HepG2 (cell line): ENCODE results near the gene PIEZO1. TPM values are rescaled to one million over a fixed set of nuclear protein-coding genes. Genes with fewer than 3 reads are reported as not detected.
A peak's percentile ranks its signal among the peaks of the same experiment; 100 is the strongest.

Experiments used
- ATAC-seq: fragments of 200-7000 bp; cut with Tn5 transposase; 3 replicates; pipeline ENCODE4 v1.9.1; 2020; ENCODE audit warnings: mild to moderate bottlenecking, moderate library complexity
- BruUV-seq: library from RNA; stranded (reverse); fragments of 400-500 nt; replicated peaks from 2 replicates; lab custom pipeline; 2021; lab: Mats Ljungman, UMichigan
- CTCF ChIA-PET: fragments of 300-600 bp; formaldehyde crosslinking; extraction: SDS; loops from one replicate; lab custom pipeline; 2021; ENCODE audit warnings: low total read pairs, inconsistent platforms, low intra/inter-chr PET ratio; lab: Yijun Ruan, JAX
- POLR2A ChIA-PET: fragments of 350-600 bp; sonication (Branson Sonifier 250); formaldehyde crosslinking; loops from one replicate; lab custom pipeline; 2020; ENCODE audit warnings: antibody characterized with exemption, inconsistent platforms; lab: Yijun Ruan, JAX
- DNase-seq: peaks from one replicate; pipeline ENCODE4 v3.0.0-alpha.2; 2015; ENCODE audit warnings: low spot score
- FAIRE-seq: peaks from 3 replicates; lab custom pipeline; 2011; peaks lifted over from hg19 to GRCh38; lab: Jason Lieb, UNC
- H2AFZ ChIP-seq: one replicate; pipeline ENCODE4 v1.6.1; 2011; ENCODE audit warnings: low read length, inconsistent platforms
- H3K27ac ChIP-seq: fragments of 300-600 bp; 3 replicates; pipeline ENCODE4 v1.8.0; 2011; ENCODE audit warnings: mixed run types, mild to moderate bottlenecking, mixed read lengths, low read length, inconsistent platforms; ENCODE audit not compliant: insufficient read depth; ENCODE audit errors: extremely low read length
- H3K27me3 ChIP-seq, 2 experiments: fragments of 200-600 bp in 1 of 2; 2 replicates in 1 of 2; 3 replicates in 1 of 2; pipeline versions ENCODE4 v1.6.0 to v1.8.0; 2011; ENCODE audit warnings: low read length in 2 of 2, mild to moderate bottlenecking in 2 of 2, moderate library complexity in 2 of 2, inconsistent platforms in 1 of 2; ENCODE audit not compliant: insufficient read depth in 2 of 2, control insufficient read depth in 1 of 2
- H3K36me3 ChIP-seq, 2 experiments: fragments of 200-600 bp in 1 of 2; replicated peaks in 1 of 2; 2 replicates in 1 of 2; 3 replicates in 1 of 2; pipeline versions ENCODE4 v1.5.1 to v1.8.0; 2011; ENCODE audit warnings: low read length in 2 of 2, inconsistent platforms in 1 of 2; ENCODE audit not compliant: insufficient read depth in 2 of 2, control insufficient read depth in 1 of 2
- H3K4me1 ChIP-seq: 2 replicates; pipeline ENCODE4 v1.5.1; 2012; ENCODE audit warnings: low read length, inconsistent platforms; ENCODE audit not compliant: insufficient read depth
- H3K4me2 ChIP-seq: 2 replicates; pipeline ENCODE4 v1.6.0; 2011; ENCODE audit warnings: low read depth, low read length, inconsistent platforms
- H3K4me3 ChIP-seq, 3 experiments: fragments of 200-600 bp in 1 of 3; sonication (generic), shearing (Covaris generic) in 1 of 3; replicated peaks in 1 of 3; 2 replicates each; pipeline ENCODE4 v1.5.1; 2011 to 2016; ENCODE audit warnings: low read length in 3 of 3, inconsistent platforms in 2 of 3, low read depth in 2 of 3, mild to moderate bottlenecking in 2 of 3, control low read depth in 1 of 3, mixed read lengths in 1 of 3; ENCODE audit not compliant: insufficient read depth in 1 of 3
- H3K79me2 ChIP-seq: one replicate; pipeline ENCODE4 v1.6.1; 2011; ENCODE audit warnings: low read length, inconsistent platforms; ENCODE audit not compliant: insufficient read depth
- H3K9ac ChIP-seq: 2 replicates; pipeline ENCODE4 v1.6.0; 2011; ENCODE audit warnings: mild to moderate bottlenecking, low read depth, low read length, inconsistent platforms; ENCODE audit not compliant: insufficient read depth
- H3K9me3 ChIP-seq: 2 replicates; pipeline ENCODE4 v1.5.1; 2012; ENCODE audit warnings: mild to moderate bottlenecking, low read length
- H4K20me1 ChIP-seq: 2 replicates; pipeline ENCODE4 v1.6.0; 2011; ENCODE audit warnings: inconsistent platforms, mild to moderate bottlenecking, low read length, moderate library complexity; ENCODE audit not compliant: insufficient read depth
- AGO2 ChIP-seq: fragments of 200-400 bp; formaldehyde crosslinking; optimal IDR thresholded peaks from 2 replicates; pipeline ENCODE3; 2017; ENCODE audit warnings: mild to moderate bottlenecking, low read depth, low read length, moderate library complexity
- NCOA1 ChIP-seq: sonication (generic); formaldehyde crosslinking; IDR thresholded peaks from 2 replicates; pipeline ENCODE4 v1.9.0; 2021; ENCODE audit warnings: missing genetic modification reagents
- ZNF136 ChIP-seq: sonication (generic); formaldehyde crosslinking; IDR thresholded peaks from 2 replicates; pipeline ENCODE4 v1.8.1; 2022; ENCODE audit warnings: low read depth, mild to moderate bottlenecking, moderate library complexity, missing genetic modification reagents
- WGBS: methylation state at CpG from one replicate; pipeline ENCODE4 v1.1.6; 2017; ENCODE audit warnings: low lambda C conversion rate; 5-methylcytosine and 5-hydroxymethylcytosine counted together
- in situ Hi-C: cut with HindIII; loops from 2 replicates; pipeline ENCODE4 v1.10.0; 2017; ENCODE audit warnings: low pct_unique_long_range_greater_than_20kb; ENCODE audit not compliant: extremely low pct_ligation_motif_present
- intact Hi-C: fragments of 100-400 bp; cut with micrococcal nuclease; formaldehyde crosslinking; loops from one replicate; pipeline ENCODE4 v1.10.0; 2022; ENCODE audit not compliant: unreplicated experiment
- polyA plus RNA-seq, 8 experiments: library from polyadenylated mRNA; depleted of rRNA in 3 of 8; stranded (reverse) in 7 of 8; unstranded in 1 of 8; fragments of >200 nt; fragmentation: Illumina TruSeq in 4 of 8; extraction: Trizol in 4 of 8; gene quantifications; 2 replicates each; pipeline versions ENCODE4 v1.2.1 to v1.2.3, GENCODE V29; 2011 to 2016; ENCODE audit warnings: low read depth in 4 of 8, missing spikeins in 1 of 8, mixed read lengths in 1 of 8; ENCODE audit not compliant: insufficient read depth in 1 of 8
- total RNA-seq, 5 experiments: library from RNA; depleted of rRNA; stranded (reverse); fragments of >200 nt; fragmentation: Illumina TruSeq; extraction: Trizol; gene quantifications; 2 replicates each; pipeline ENCODE4 v1.2.3, GENCODE V29; 2016; ENCODE audit warnings: low read depth in 1 of 5
- TF ChIP-seq, protein P1 (sequence below): sonication (generic); formaldehyde crosslinking; IDR thresholded peaks from 2 replicates; pipeline ENCODE4 v1.4.0; 2020; ENCODE audit warnings: mild to moderate bottlenecking, missing genetic modification reagents
- TF ChIP-seq, protein P2 (sequence below): sonication (generic); formaldehyde crosslinking; IDR thresholded peaks from 2 replicates; pipeline ENCODE4 v1.5.1; 2020; ENCODE audit warnings: mild to moderate bottlenecking, missing genetic modification reagents, moderate library complexity

Gene PIEZO1
- total and polyA plus RNA-seq, 2 of the 13 experiments (the other 11 are each of a cell fraction or from before 2014, with no cell fraction given), result 67.9 to 85.0 TPM

DNA sequence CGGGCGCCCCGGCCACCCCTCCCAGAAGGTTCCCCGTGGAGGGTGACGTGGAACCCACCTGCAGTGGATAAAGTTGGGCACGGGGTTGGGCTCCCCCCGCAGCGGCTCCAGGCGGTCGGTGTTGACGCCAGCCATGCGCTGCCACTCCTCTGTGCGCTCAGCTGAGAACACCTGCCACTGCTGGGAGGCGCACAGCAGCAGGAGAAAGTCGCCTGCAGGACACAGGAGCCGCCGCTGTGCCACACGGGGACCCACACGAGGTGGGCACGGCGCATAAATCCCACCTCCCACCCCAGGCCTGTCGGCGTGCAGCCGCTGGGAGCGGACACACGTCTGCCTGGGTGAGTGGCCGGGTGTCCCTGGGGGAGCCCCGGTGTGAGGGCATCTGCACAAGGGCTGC is 58.0 kb downstream of the PIEZO1 start:
- in situ Hi-C loops (no loop called here), intact Hi-C loops (no loop called here)
- H3K79me2 ChIP-seq, result no peaks in the 10 kb centered on the region
- no peak for TF ChIP-seq ZNF136
- peak; percentile 59 for TF ChIP-seq AGO2
- TF ChIP-seq, protein P1, sequence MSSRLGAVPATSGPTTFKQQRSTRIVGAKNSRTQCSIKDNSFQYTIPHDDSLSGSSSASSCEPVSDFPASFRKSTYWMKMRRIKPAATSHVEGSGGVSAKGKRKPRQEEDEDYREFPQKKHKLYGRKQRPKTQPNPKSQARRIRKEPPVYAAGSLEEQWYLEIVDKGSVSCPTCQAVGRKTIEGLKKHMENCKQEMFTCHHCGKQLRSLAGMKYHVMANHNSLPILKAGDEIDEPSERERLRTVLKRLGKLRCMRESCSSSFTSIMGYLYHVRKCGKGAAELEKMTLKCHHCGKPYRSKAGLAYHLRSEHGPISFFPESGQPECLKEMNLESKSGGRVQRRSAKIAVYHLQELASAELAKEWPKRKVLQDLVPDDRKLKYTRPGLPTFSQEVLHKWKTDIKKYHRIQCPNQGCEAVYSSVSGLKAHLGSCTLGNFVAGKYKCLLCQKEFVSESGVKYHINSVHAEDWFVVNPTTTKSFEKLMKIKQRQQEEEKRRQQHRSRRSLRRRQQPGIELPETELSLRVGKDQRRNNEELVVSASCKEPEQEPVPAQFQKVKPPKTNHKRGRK (CRISPR knock-in tag), result no peak
- TF ChIP-seq, protein P2, sequence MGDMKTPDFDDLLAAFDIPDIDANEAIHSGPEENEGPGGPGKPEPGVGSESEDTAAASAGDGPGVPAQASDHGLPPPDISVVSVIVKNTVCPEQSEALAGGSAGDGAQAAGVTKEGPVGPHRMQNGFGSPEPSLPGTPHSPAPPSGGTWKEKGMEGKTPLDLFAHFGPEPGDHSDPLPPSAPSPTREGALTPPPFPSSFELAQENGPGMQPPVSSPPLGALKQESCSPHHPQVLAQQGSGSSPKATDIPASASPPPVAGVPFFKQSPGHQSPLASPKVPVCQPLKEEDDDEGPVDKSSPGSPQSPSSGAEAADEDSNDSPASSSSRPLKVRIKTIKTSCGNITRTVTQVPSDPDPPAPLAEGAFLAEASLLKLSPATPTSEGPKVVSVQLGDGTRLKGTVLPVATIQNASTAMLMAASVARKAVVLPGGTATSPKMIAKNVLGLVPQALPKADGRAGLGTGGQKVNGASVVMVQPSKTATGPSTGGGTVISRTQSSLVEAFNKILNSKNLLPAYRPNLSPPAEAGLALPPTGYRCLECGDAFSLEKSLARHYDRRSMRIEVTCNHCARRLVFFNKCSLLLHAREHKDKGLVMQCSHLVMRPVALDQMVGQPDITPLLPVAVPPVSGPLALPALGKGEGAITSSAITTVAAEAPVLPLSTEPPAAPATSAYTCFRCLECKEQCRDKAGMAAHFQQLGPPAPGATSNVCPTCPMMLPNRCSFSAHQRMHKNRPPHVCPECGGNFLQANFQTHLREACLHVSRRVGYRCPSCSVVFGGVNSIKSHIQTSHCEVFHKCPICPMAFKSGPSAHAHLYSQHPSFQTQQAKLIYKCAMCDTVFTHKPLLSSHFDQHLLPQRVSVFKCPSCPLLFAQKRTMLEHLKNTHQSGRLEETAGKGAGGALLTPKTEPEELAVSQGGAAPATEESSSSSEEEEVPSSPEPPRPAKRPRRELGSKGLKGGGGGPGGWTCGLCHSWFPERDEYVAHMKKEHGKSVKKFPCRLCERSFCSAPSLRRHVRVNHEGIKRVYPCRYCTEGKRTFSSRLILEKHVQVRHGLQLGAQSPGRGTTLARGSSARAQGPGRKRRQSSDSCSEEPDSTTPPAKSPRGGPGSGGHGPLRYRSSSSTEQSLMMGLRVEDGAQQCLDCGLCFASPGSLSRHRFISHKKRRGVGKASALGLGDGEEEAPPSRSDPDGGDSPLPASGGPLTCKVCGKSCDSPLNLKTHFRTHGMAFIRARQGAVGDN (CRISPR knock-in tag), result peak; percentile 15; the same call in 1 of the 2 replicates
- TF ChIP-seq NCOA1, result no peak
- H4K20me1 ChIP-seq, result no peaks in the 10 kb centered on the region
- DNase-seq (no peak), ATAC-seq (no peak), FAIRE-seq (no peak)
- H3K9ac ChIP-seq, result no peak overlapping the region
- H3K9me3 ChIP-seq, result no peaks in the 10 kb centered on the region
- H2AFZ ChIP-seq, result no peak overlapping the region
- H3K4me1 ChIP-seq, result no peaks in the 10 kb centered on the region
- H3K4me3 ChIP-seq, result no peak overlapping the region
- ChIA-PET CTCF (no interaction called here), POLR2A (no interaction called here)
- peaks cover 49 to 70% of the 10 kb centered on the region in 2 experiments; a peak in 4 of 5 replicates for H3K36me3 ChIP-seq
- no peak overlapping the region for H3K4me2 ChIP-seq
- H3K27ac ChIP-seq, result no peak overlapping the region
- no peaks in the 10 kb centered on the region for H3K27me3 ChIP-seq
- WGBS, result 97% methylated on average over 18 of the region's 28 CpGs
- no TSS peak for BruUV-seq
